IMR-90 (cell line): Measurements from ENCODE around the gene CLDN14. TPM values are rescaled to one million over a fixed set of nuclear protein-coding genes. Genes with fewer than 3 reads are reported as not detected.

ENCODE experiments used
- ATAC-seq: fragments of 200-7000 bp; cut with Tn5 transposase; 2 replicates; pipeline ENCODE4 v1.9.1; 2020; ENCODE audit warnings: low read depth, mild to moderate bottlenecking, moderate library complexity
- BruUV-seq: library from RNA; stranded (reverse); fragments of 400-500 nt; replicated peaks from 2 replicates; lab custom pipeline; 2021; lab: Mats Ljungman, UMichigan
- CTCF ChIA-PET: fragments of 300-600 bp; formaldehyde crosslinking; extraction: SDS; loops from one replicate; lab custom pipeline; 2021; ENCODE audit warnings: antibody characterized with exemption; lab: Yijun Ruan, JAX
- POLR2A ChIA-PET: fragments of 300-600 bp; sonication (Branson Sonifier 250); formaldehyde crosslinking; loops from one replicate; lab custom pipeline; 2022; ENCODE audit warnings: antibody characterized with exemption; ENCODE audit not compliant: unreplicated experiment; lab: Charles Lee
- DNase-seq: peaks from one replicate; pipeline ENCODE4 v3.0.0; 2013
- H2AFZ ChIP-seq: replicated peaks from 2 replicates; pipeline ENCODE3; 2013; ENCODE audit warnings: low read length, mild to moderate bottlenecking; ENCODE audit not compliant: poor library complexity
- H2AK5ac ChIP-seq: 2 replicates; pipeline ENCODE4 v1.6.1; 2013; ENCODE audit warnings: low read depth, low read length, inconsistent platforms
- H2AK9ac ChIP-seq: replicated peaks from 2 replicates; pipeline ENCODE3; 2013; ENCODE audit warnings: mild to moderate bottlenecking, low read depth, low read length, moderate library complexity; ENCODE audit not compliant: poor library complexity
- H2BK120ac ChIP-seq: 2 replicates; pipeline ENCODE4 v1.6.1; 2013; ENCODE audit warnings: low read depth, low read length, inconsistent platforms
- H2BK15ac ChIP-seq: 3 replicates; pipeline ENCODE4 v1.6.1; 2013; ENCODE audit warnings: low read depth, low read length, inconsistent platforms
- H2BK20ac ChIP-seq: 2 replicates; pipeline ENCODE4 v1.6.1; 2013; ENCODE audit warnings: low read depth, mild to moderate bottlenecking, inconsistent platforms, low read length, moderate library complexity
- H2BK5ac ChIP-seq: 2 replicates; pipeline ENCODE4 v1.6.1; 2013; ENCODE audit warnings: mild to moderate bottlenecking, low read depth, low read length, inconsistent platforms; ENCODE audit not compliant: poor library complexity, severe bottlenecking
- H3K14ac ChIP-seq: replicated peaks from 2 replicates; pipeline ENCODE4 v1.6.1; 2013; ENCODE audit warnings: low read depth, low read length, inconsistent platforms
- H3K18ac ChIP-seq: 2 replicates; pipeline ENCODE4 v1.6.1; 2013; ENCODE audit warnings: low read depth, low read length, control low read depth
- H3K23ac ChIP-seq: 2 replicates; pipeline ENCODE4 v1.6.1; 2013; ENCODE audit warnings: low read depth, low read length, inconsistent platforms
- H3K27ac ChIP-seq: 2 replicates; pipeline ENCODE4 v1.5.1; 2013; ENCODE audit warnings: mild to moderate bottlenecking, control low read depth, low read length; ENCODE audit not compliant: insufficient read depth
- H3K27me3 ChIP-seq: 2 replicates; pipeline ENCODE4 v1.6.1; 2013; ENCODE audit warnings: low read length; ENCODE audit not compliant: control insufficient read depth, insufficient read depth
- H3K36me3 ChIP-seq: 2 replicates; pipeline ENCODE4 v1.6.1; 2013; ENCODE audit warnings: low read length, mixed read lengths; ENCODE audit not compliant: control insufficient read depth, insufficient read depth
- H3K4ac ChIP-seq: 2 replicates; pipeline ENCODE4 v1.6.1; 2013; ENCODE audit warnings: low read depth, low read length, inconsistent platforms
- H3K4me1 ChIP-seq: 2 replicates; pipeline ENCODE4 v1.6.1; 2013; ENCODE audit warnings: low read length, mixed read lengths; ENCODE audit not compliant: control insufficient read depth, insufficient read depth
- H3K4me2 ChIP-seq: 2 replicates; pipeline ENCODE4 v1.6.1; 2013; ENCODE audit warnings: low read depth, mild to moderate bottlenecking, control low read depth, low read length, moderate library complexity
- H3K4me3 ChIP-seq: 2 replicates; pipeline ENCODE4 v1.5.1; 2013; ENCODE audit warnings: low read depth, mild to moderate bottlenecking, control low read depth, low read length, moderate library complexity; ENCODE audit not compliant: insufficient read depth
- H3K56ac ChIP-seq: 2 replicates; pipeline ENCODE4 v1.6.1; 2013; ENCODE audit warnings: low read length, inconsistent platforms; ENCODE audit not compliant: insufficient read depth; ENCODE audit errors: extremely low read depth
- H3K79me1 ChIP-seq, 2 experiments: 2 replicates each; pipeline ENCODE4 v1.6.1; 2013; ENCODE audit warnings: low read length in 2 of 2, inconsistent platforms in 1 of 2, low read depth in 1 of 2
- H3K9ac ChIP-seq: 2 replicates; pipeline ENCODE4 v1.6.1; 2013; ENCODE audit warnings: low read depth, low read length, control low read depth
- H3K9me1 ChIP-seq: 2 replicates; pipeline ENCODE4 v1.6.1; 2013; ENCODE audit warnings: low read length, inconsistent platforms; ENCODE audit not compliant: insufficient read depth
- H3K9me3 ChIP-seq: 2 replicates; pipeline ENCODE4 v1.6.1; 2013; ENCODE audit warnings: low read length; ENCODE audit not compliant: control insufficient read depth, insufficient read depth
- H4K20me1 ChIP-seq: 2 replicates; pipeline ENCODE4 v1.6.1; 2013; ENCODE audit warnings: low read length, inconsistent platforms; ENCODE audit not compliant: insufficient read depth
- H4K5ac ChIP-seq: 2 replicates; pipeline ENCODE4 v1.6.1; 2013; ENCODE audit warnings: mild to moderate bottlenecking, low read depth, low read length, control low read depth
- H4K8ac ChIP-seq, 2 experiments: 2 replicates each; pipeline ENCODE4 v1.6.1; 2013; ENCODE audit warnings: low read depth in 2 of 2, low read length in 2 of 2, control low read depth in 1 of 2, inconsistent platforms in 1 of 2
- H4K91ac ChIP-seq: 2 replicates; pipeline ENCODE4 v1.6.1; 2013; ENCODE audit warnings: low read depth, low read length, inconsistent platforms; ENCODE audit not compliant: insufficient read depth
- MAFK ChIP-seq: IDR thresholded peaks from 2 replicates; pipeline ENCODE4 v1.6.1; 2012; ENCODE audit warnings: low read depth, low read length, improper control_type of control experiment
- WGBS, 2 experiments: methylation state at CpG; one replicate each; pipeline versions ENCODE4 v1.1.5 to v1.1.7; 2013; ENCODE audit warnings: missing lambda C conversion rate in 2 of 2; ENCODE audit not compliant: insufficient read length in 1 of 2; ENCODE audit errors: extremely low coverage in 2 of 2; 5-methylcytosine and 5-hydroxymethylcytosine counted together
- dilution Hi-C: fragments of 300-500 bp; cut with HindIII; formaldehyde crosslinking; loops from one replicate; pipeline ENCODE4 v1.14.3; 2018; ENCODE audit warnings: low sequenced_read_pairs; ENCODE audit not compliant: unreplicated experiment
- in situ Hi-C: fragments of 300-500 bp; cut with MboI; formaldehyde crosslinking; loops from 3 replicates; pipeline ENCODE4 v1.14.3; 2019; ENCODE audit warnings: low sequenced_read_pairs, inconsistent platforms, mixed read lengths
- intact Hi-C: fragments of 100-400 bp; cut with micrococcal nuclease; formaldehyde crosslinking; loops from 2 replicates; pipeline ENCODE4 v1.10.0; 2022
- polyA plus RNA-seq, 3 experiments: library from polyadenylated mRNA; depleted of rRNA; stranded (reverse); fragments of >200 nt; gene quantifications; 2 replicates each; pipeline ENCODE4 v1.2.3, GENCODE V29; 2012; ENCODE audit warnings: low replicate concordance in 1 of 3
- total RNA-seq: library from RNA; depleted of rRNA; stranded (reverse); fragments of >200 nt; gene quantifications from 2 replicates; pipeline ENCODE4 v1.2.3, GENCODE V29; 2012

The CLDN14 gene
- total and polyA plus RNA-seq, 2 of the 4 experiments (the other 2 are of a cell fraction): not detected

DNA sequence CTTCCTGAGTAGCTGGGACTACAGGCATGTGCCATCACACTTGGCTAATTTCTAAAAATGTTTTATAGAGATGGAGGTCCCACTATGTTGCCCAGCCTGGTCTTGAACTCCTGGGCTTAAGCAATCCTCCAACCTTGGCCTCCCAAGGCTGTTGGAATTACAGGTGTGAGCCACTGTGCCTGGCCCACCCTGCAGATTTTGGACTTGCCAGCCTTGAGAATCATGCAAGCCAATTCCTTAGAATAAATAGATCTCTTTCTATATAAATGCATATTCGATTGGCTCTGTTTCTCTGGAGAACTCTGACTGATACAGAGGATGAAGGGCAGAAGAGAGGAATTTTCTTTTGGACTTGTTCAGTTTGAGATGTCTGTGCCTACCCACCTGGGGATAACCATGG, 6.7 kb downstream of the CLDN14 start:
- Histone ChIP-seq H3K4me3 (no peak overlapping the region), H4K91ac (no peak overlapping the region), H2AK9ac (no peak overlapping the region), H3K79me1 (no peaks in the 10 kb centered on the region), H2BK15ac (no peak overlapping the region), H4K8ac (no peak overlapping the region), H3K4me1 (no peaks in the 10 kb centered on the region), H3K4me2 (no peak overlapping the region), H4K5ac (no peak overlapping the region), H3K56ac (no peak overlapping the region), H3K27ac (no peak overlapping the region), H3K27me3 (no peaks in the 10 kb centered on the region), H3K36me3 (no peaks in the 10 kb centered on the region), H2AFZ (no peak overlapping the region), H3K9me1 (no peaks in the 10 kb centered on the region), H3K18ac (no peak overlapping the region), H3K9ac (no peak overlapping the region), H2BK5ac (no peak overlapping the region), H3K23ac (no peak overlapping the region), H2BK20ac (no peak overlapping the region), H2BK120ac (no peak overlapping the region), H3K14ac (no peak overlapping the region), H2AK5ac (no peak overlapping the region), H4K20me1 (no peaks in the 10 kb centered on the region), H3K9me3 (no peaks in the 10 kb centered on the region), H3K4ac (no peak overlapping the region)
- intact Hi-C loops (no loop called here), dilution Hi-C loops (no loop called here), in situ Hi-C loops (no loop called here)
- POLR2A ChIA-PET: no interaction called here
- DNase-seq (no peak), ATAC-seq (no peak)
- no peak for TF ChIP-seq MAFK
- no CpG with 5 or more reads among the region's 1 CpG for WGBS, 2 experiments
- no TSS peak for BruUV-seq
- CTCF ChIA-PET: no interaction called here
